HepG2 (cell line): ENCODE measurements around the gene DNMT3L. TPM values are rescaled to one million over a fixed set of nuclear protein-coding genes. Genes with fewer than 3 reads are reported as not detected.

ENCODE experiments used
- ARNTL ChIP-seq: sonication (generic); formaldehyde crosslinking; IDR thresholded peaks from 2 replicates; pipeline ENCODE4 v1.4.0; 2020; ENCODE audit warnings: mild to moderate bottlenecking, missing genetic modification reagents
- BRF2 ChIP-seq: sonication (generic); formaldehyde crosslinking; IDR thresholded peaks from 2 replicates; pipeline ENCODE4 v1.8.1; 2022; ENCODE audit warnings: mild to moderate bottlenecking, missing genetic modification reagents
- ETV5 ChIP-seq: IDR thresholded peaks from 2 replicates; pipeline ENCODE4 v1.6.1; 2018; ENCODE audit warnings: missing biosample characterization, missing genetic modification reagents, inconsistent platforms, borderline replicate concordance
- JUN ChIP-seq: sonication (generic); formaldehyde crosslinking; IDR thresholded peaks from 2 replicates; pipeline ENCODE4 v1.4.0; 2020; ENCODE audit warnings: mild to moderate bottlenecking, missing genetic modification reagents
- KIAA2018 ChIP-seq: sonication (generic); formaldehyde crosslinking; IDR thresholded peaks from 2 replicates; pipeline ENCODE4 v1.5.0; 2020; ENCODE audit warnings: mild to moderate bottlenecking, missing genetic modification reagents, borderline replicate concordance
- MAFG ChIP-seq: sonication (generic); formaldehyde crosslinking; IDR thresholded peaks from 2 replicates; pipeline ENCODE4 v1.5.1; 2020; ENCODE audit warnings: mild to moderate bottlenecking, missing genetic modification reagents
- MXD4 ChIP-seq: IDR thresholded peaks from 2 replicates; pipeline ENCODE4 v1.6.1; 2016; ENCODE audit warnings: mild to moderate bottlenecking, missing biosample characterization, missing genetic modification reagents
- SAP130 ChIP-seq: IDR thresholded peaks from 2 replicates; pipeline ENCODE4 v1.6.1; 2016; ENCODE audit warnings: low read depth
- SP4 ChIP-seq: sonication (generic); formaldehyde crosslinking; IDR thresholded peaks from 2 replicates; pipeline ENCODE4 v1.8.1; 2023; ENCODE audit warnings: mild to moderate bottlenecking, missing genetic modification reagents
- TARDBP ChIP-seq: sonication (generic); formaldehyde crosslinking; IDR thresholded peaks from 2 replicates; pipeline ENCODE4 v1.8.0; 2022; ENCODE audit warnings: mild to moderate bottlenecking, missing genetic modification reagents
- TCF7 ChIP-seq: sonication (generic); IDR thresholded peaks from 2 replicates; pipeline ENCODE4 v1.6.1; 2016; ENCODE audit warnings: antibody characterized with exemption, low read depth
- U2AF2 ChIP-seq: fragments of 200-400 bp; formaldehyde crosslinking; IDR thresholded peaks from 2 replicates; pipeline ENCODE4 v1.6.1; 2017; ENCODE audit warnings: low read depth, mild to moderate bottlenecking, low read length
- ZFX ChIP-seq: sonication (generic); formaldehyde crosslinking; IDR thresholded peaks from 2 replicates; pipeline ENCODE4 v1.4.0; 2020; ENCODE audit warnings: mild to moderate bottlenecking, low read depth, missing genetic modification reagents, moderate library complexity
- ZNF224 ChIP-seq: sonication (generic); formaldehyde crosslinking; IDR thresholded peaks from 2 replicates; pipeline ENCODE4 v1.5.0; 2020; ENCODE audit warnings: mild to moderate bottlenecking, missing genetic modification reagents
- ZNF263 ChIP-seq: sonication (generic); formaldehyde crosslinking; IDR thresholded peaks from 2 replicates; pipeline ENCODE4 v1.4.0; 2020; ENCODE audit warnings: missing genetic modification reagents
- ZNF563 ChIP-seq: sonication (generic); formaldehyde crosslinking; IDR thresholded peaks from 2 replicates; pipeline ENCODE4 v1.8.0; 2022; ENCODE audit warnings: mild to moderate bottlenecking, moderate library complexity, missing genetic modification reagents
- ZNF800 ChIP-seq: sonication (generic); formaldehyde crosslinking; IDR thresholded peaks from 2 replicates; pipeline ENCODE4 v1.4.0; 2020; ENCODE audit warnings: missing genetic modification reagents
- ZNF879 ChIP-seq: sonication (generic); formaldehyde crosslinking; IDR thresholded peaks from 2 replicates; pipeline ENCODE4 v1.8.1; 2023; ENCODE audit warnings: missing genetic modification reagents
- ZNF883 ChIP-seq: sonication (generic); formaldehyde crosslinking; IDR thresholded peaks from 2 replicates; pipeline ENCODE4 v1.5.1; 2020; ENCODE audit warnings: mild to moderate bottlenecking, missing genetic modification reagents; ENCODE audit errors: not compliant biosample characterization
- polyA plus RNA-seq, 8 experiments: library from polyadenylated mRNA; depleted of rRNA in 3 of 8; stranded (reverse) in 7 of 8; unstranded in 1 of 8; fragments of >200 nt; fragmentation: Illumina TruSeq in 4 of 8; extraction: Trizol in 4 of 8; gene quantifications; 2 replicates each; pipeline versions ENCODE4 v1.2.1 to v1.2.3, GENCODE V29; 2011 to 2016; ENCODE audit warnings: low read depth in 4 of 8, missing spikeins in 1 of 8, mixed read lengths in 1 of 8; ENCODE audit not compliant: insufficient read depth in 1 of 8
- total RNA-seq, 5 experiments: library from RNA; depleted of rRNA; stranded (reverse); fragments of >200 nt; fragmentation: Illumina TruSeq; extraction: Trizol; gene quantifications; 2 replicates each; pipeline ENCODE4 v1.2.3, GENCODE V29; 2016; ENCODE audit warnings: low read depth in 1 of 5

The DNMT3L gene
- total and polyA plus RNA-seq, 2 of the 13 experiments (the other 11 are each of a cell fraction or from before 2014, with no cell fraction given): 0.75 to 1.7 TPM

- peak; percentile 78 for TF ChIP-seq SAP130
- TF ChIP-seq ZNF800: peak; percentile 60; the same call in 1 of the 2 replicates
- TF ChIP-seq ZNF224 (CRISPR knock-in tag): 0 out of 2 replicates have a peak, but pooled peaks have one; percentile 52
- no peak for TF ChIP-seq BRF2
- peak; percentile 75; the same call in 1 of the 2 replicates for TF ChIP-seq MXD4 (CRISPR knock-in tag)
- TF ChIP-seq U2AF2: no peak
- peak; percentile 87 for TF ChIP-seq ZFX (CRISPR knock-in tag)
- TF ChIP-seq ZNF879 (CRISPR knock-in tag): 0 out of 2 replicates have a peak, but pooled peaks have one; percentile 4
- no peak for TF ChIP-seq TCF7
- TF ChIP-seq ARNTL: no peak
- TF ChIP-seq ZNF563: peak; percentile 92
- TF ChIP-seq SP4 (CRISPR knock-in tag): peak; percentile 60; the same call in 1 of the 2 replicates
- TF ChIP-seq JUN (CRISPR knock-in tag): no peak
- TF ChIP-seq MAFG (CRISPR knock-in tag): peak; percentile 46; the same call in 1 of the 2 replicates
- peak; percentile 67 for TF ChIP-seq ZNF263
- 0 out of 2 replicates have a peak, but pooled peaks have one; percentile 36 for TF ChIP-seq TARDBP
- no peak for TF ChIP-seq ZNF883 (CRISPR knock-in tag)
- TF ChIP-seq KIAA2018 (CRISPR knock-in tag): no peak
- TF ChIP-seq ETV5 (CRISPR knock-in tag): 0 out of 2 replicates have a peak, but pooled peaks have one; percentile 25
These were observed 38.0 kb upstream of the DNMT3L start, which contains the start of gene PFKL (continued) for GRCh38 chr21:44299458-44300261.
